Dermis microvascular lymphatic vessel endothelial cell (primary cell): ENCODE data around the gene SMYD1. TPM values are rescaled to one million over a fixed set of nuclear protein-coding genes. Genes with fewer than 3 reads are reported as not detected.

Experiments used
- DNase-seq, 2 donors: peaks; one replicate each; pipeline versions ENCODE4 v3.0.0 to v3.0.0-alpha.2; 2010; ENCODE audit warnings: low read depth in 2 of 2
- total RNA-seq: library from RNA; depleted of rRNA; stranded (reverse); fragments of >200 nt; gene quantifications from 2 replicates; pipeline ENCODE4 v1.2.1, GENCODE V29; 2014

SMYD1 gene
- total RNA-seq, 1 donor from 2014 or later: not detected

- no peak for DNase-seq
Measured at GRCh38 chr2:88122141-88122884, 54.7 kb downstream of the SMYD1 start.

GRCh38 chr2:88123164-88123974 lies 55.7 kb downstream of the SMYD1 start:
- no peak for DNase-seq

- DNase-seq: no peak
Measured at GRCh38 chr2:88123975-88124917, 56.6 kb downstream of the SMYD1 start.

- DNase-seq: no peak
Measured at GRCh38 chr2:88125344-88125923, 57.8 kb downstream of the SMYD1 start.

GRCh38 chr2:88125924-88126771 lies 58.5 kb downstream of the SMYD1 start:
- DNase-seq: no peak

- DNase-seq: no peak
Measured at GRCh38 chr2:88126772-88127637, 59.4 kb downstream of the SMYD1 start.

- no peak for DNase-seq
Measured at GRCh38 chr2:88127638-88127887, 59.9 kb downstream of the SMYD1 start.

GRCh38 chr2:88127888-88128653 lies 60.4 kb downstream of the SMYD1 start, which contains the start of gene FABP1:
TSS of gene FABP1 (minus strand) at chr2:88128062. CDS start at chr2:88128017, 45 bp downstream.
- DNase-seq: no peak

- no peak for DNase-seq
Measured at GRCh38 chr2:88128654-88129312, 61.2 kb downstream of the SMYD1 start.

GRCh38 chr2:88129313-88129959 lies 61.8 kb downstream of the SMYD1 start:
- DNase-seq: no peak

- DNase-seq: no peak
Measured at GRCh38 chr2:88131201-88131998, 63.8 kb downstream of the SMYD1 start.

GRCh38 chr2:88131999-88132368 lies 64.4 kb downstream of the SMYD1 start:
- no peak for DNase-seq

- no peak for DNase-seq
Measured at GRCh38 chr2:88133875-88134274, 66.2 kb downstream of the SMYD1 start.

- no peak for DNase-seq
Measured at GRCh38 chr2:88136817-88137216, 69.2 kb downstream of the SMYD1 start.

GRCh38 chr2:88137833-88138232 lies 70.2 kb downstream of the SMYD1 start:
- no peak for DNase-seq

GRCh38 chr2:88139203-88139702 lies 71.6 kb downstream of the SMYD1 start:
- no peak for DNase-seq

GRCh38 chr2:88139804-88140203 lies 72.2 kb downstream of the SMYD1 start:
- DNase-seq: no peak
